Lung (tissue), 12 donors: ENCODE measurements around the gene TMEM60. TPM values are rescaled to one million over a fixed set of nuclear protein-coding genes. Genes with fewer than 3 reads are reported as not detected.

Experiments used
- ATAC-seq: fragments of 200-7000 bp; cut with Tn5 transposase; one replicate; pipeline ENCODE4 v1.9.1; 2020; ENCODE audit warnings: moderate number of reproducible peaks; ENCODE audit not compliant: insufficient read depth, low FRiP score
- DNase-seq, 3 donors: peaks; one replicate each; pipeline ENCODE4 v3.0.0-alpha.2; 2013 to 2017
- H3K27ac ChIP-seq, 2 donors: one replicate each; pipeline ENCODE4 v1.5.1; 2013; ENCODE audit warnings: mild to moderate bottlenecking in 2 of 2, moderate library complexity in 2 of 2, control low read depth in 1 of 2, inconsistent platforms in 1 of 2, low read depth in 1 of 2, low read length in 1 of 2
- H3K27me3 ChIP-seq, 3 donors: one replicate each; pipeline ENCODE4 v1.5.1; 2013; ENCODE audit warnings: low read length in 2 of 3; ENCODE audit not compliant: control insufficient read depth in 3 of 3, insufficient read depth in 3 of 3
- H3K36me3 ChIP-seq, 4 donors: one replicate each; pipeline ENCODE4 v1.5.1; 2013; ENCODE audit warnings: low read length in 4 of 4, mild to moderate bottlenecking in 1 of 4, moderate library complexity in 1 of 4; ENCODE audit not compliant: control insufficient read depth in 4 of 4, insufficient read depth in 4 of 4
- H3K4me1 ChIP-seq, 5 donors: one replicate each; pipeline ENCODE4 v1.5.1; 2013; ENCODE audit warnings: low read length in 5 of 5, mild to moderate bottlenecking in 2 of 5, moderate library complexity in 1 of 5; ENCODE audit not compliant: control insufficient read depth in 5 of 5, insufficient read depth in 5 of 5
- H3K4me3 ChIP-seq: one replicate; pipeline ENCODE4 v1.5.1; 2013; ENCODE audit warnings: mild to moderate bottlenecking, control low read depth, moderate library complexity
- H3K9ac ChIP-seq, 2 donors: one replicate each; pipeline ENCODE4 v1.5.1; 2013; ENCODE audit warnings: low read length in 2 of 2, control low read depth in 1 of 2; ENCODE audit not compliant: insufficient read depth in 1 of 2
- H3K9me3 ChIP-seq, 4 donors: one replicate each; pipeline ENCODE4 v1.5.1; 2013; ENCODE audit warnings: low read length in 3 of 4, mild to moderate bottlenecking in 1 of 4, moderate library complexity in 1 of 4; ENCODE audit not compliant: control insufficient read depth in 4 of 4, insufficient read depth in 3 of 4
- WGBS, 2 donors: extraction: QIAGEN DNeasy Blood & Tissue Kit; methylation state at CpG; one replicate each; pipeline ENCODE4 v1.1.7; 2013; 5-methylcytosine and 5-hydroxymethylcytosine counted together
- polyA plus RNA-seq, 2 donors: library from polyadenylated mRNA; stranded (reverse); fragments of 200-250 nt; gene quantifications; one replicate each; pipeline ENCODE4 v1.2.1, GENCODE V29; 2013
- total RNA-seq, 2 donors: library from RNA; depleted of rRNA in 1 of 2; stranded (reverse); fragments of >200 nt in 1 of 2; gene quantifications; one replicate each; pipeline ENCODE4 v1.2.1, GENCODE V29; 2014 to 2021
- TF ChIP-seq, protein P1 (sequence below): IDR thresholded peaks from 2 replicates; pipeline ENCODE4 v1.5.1; 2012; ENCODE audit warnings: mild to moderate bottlenecking; ENCODE audit errors: control extremely low read depth, extremely low read depth
- donor health status: control.
- donor health status: control.
- donor health status: Bipolar disorder and iron deficiency.
- donor health status: healthy.
- donor health status: DM: yes; HTN: yes; CAD: no.

TMEM60 gene
- total and polyA plus RNA-seq, 4 donors, result 12.2 to 46.4 (median 19.6) TPM

DNA sequence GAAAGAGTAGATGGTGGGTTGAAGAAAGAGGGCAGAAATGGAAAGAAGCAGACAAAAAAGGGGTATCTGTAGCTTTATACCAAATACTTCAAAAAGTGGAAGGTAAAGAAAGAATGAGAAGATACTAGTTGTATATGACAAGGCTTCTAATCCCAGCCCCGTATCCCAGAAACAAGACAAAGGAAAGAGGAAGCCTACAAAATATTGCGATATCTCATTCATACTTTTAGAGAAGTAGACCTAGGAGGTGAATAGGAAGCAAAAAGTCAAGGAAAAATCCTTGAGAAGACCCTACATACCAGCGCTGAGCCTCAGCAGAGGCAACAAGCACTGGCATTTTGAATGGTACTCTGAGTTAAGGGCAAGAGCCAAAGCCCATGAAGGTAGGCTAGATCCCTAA, 26.9 kb upstream of the TMEM60 start:
- no peak overlapping the region for H3K27ac ChIP-seq
- ATAC-seq (no peak), DNase-seq (no peak)
- H3K9ac ChIP-seq, result no peak overlapping the region
- 61 to 85% methylated on average over 3 of the region's 3 CpGs for WGBS, 2 donors
- H3K9me3 ChIP-seq, result peaks cover 3 to 19% (median 11%) of the 10 kb centered on the region in 4 donors
- H3K36me3 ChIP-seq, result peaks cover 0 to 23% (median 1%) of the 10 kb centered on the region in 4 donors
- TF ChIP-seq, protein P1, sequence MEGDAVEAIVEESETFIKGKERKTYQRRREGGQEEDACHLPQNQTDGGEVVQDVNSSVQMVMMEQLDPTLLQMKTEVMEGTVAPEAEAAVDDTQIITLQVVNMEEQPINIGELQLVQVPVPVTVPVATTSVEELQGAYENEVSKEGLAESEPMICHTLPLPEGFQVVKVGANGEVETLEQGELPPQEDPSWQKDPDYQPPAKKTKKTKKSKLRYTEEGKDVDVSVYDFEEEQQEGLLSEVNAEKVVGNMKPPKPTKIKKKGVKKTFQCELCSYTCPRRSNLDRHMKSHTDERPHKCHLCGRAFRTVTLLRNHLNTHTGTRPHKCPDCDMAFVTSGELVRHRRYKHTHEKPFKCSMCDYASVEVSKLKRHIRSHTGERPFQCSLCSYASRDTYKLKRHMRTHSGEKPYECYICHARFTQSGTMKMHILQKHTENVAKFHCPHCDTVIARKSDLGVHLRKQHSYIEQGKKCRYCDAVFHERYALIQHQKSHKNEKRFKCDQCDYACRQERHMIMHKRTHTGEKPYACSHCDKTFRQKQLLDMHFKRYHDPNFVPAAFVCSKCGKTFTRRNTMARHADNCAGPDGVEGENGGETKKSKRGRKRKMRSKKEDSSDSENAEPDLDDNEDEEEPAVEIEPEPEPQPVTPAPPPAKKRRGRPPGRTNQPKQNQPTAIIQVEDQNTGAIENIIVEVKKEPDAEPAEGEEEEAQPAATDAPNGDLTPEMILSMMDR, result no peak
- no peaks in the 10 kb centered on the region for H3K27me3 ChIP-seq
- no peak overlapping the region for H3K4me3 ChIP-seq
- peaks cover 0 to 8% (median 0%) of the 10 kb centered on the region in 5 donors for H3K4me1 ChIP-seq

DNA sequence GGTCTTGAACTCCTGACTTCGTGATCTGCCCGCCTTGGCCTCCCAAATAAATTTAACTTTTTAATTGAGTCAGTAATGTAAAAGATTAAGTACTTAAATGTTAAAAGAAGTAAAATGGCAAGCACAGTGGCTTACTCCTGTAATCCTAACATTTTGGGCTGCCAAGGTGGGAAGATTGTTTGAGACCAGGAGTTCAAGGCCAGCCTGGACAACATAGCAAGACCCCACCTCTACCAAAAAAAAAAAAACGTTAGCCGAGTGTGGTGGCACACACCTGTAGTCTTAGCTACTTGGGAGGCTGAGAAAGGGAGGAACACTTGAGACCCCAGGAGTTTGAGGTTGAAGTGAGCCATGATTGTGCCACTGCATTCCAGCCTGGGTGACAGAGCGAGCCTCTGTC, 26.4 kb upstream of the TMEM60 start:
- 93 to 98% methylated on average over 5 of the region's 5 CpGs for WGBS, 2 donors
- H3K4me3 ChIP-seq, result no peak overlapping the region
- TF ChIP-seq, protein P1, result no peak
- DNase-seq (no peak), ATAC-seq (no peak)
- H3K27ac ChIP-seq, result no peak overlapping the region
- H3K9ac ChIP-seq, result no peak overlapping the region
- H3K36me3 ChIP-seq, result peaks cover 0 to 24% (median 1%) of the 10 kb centered on the region in 4 donors
- H3K27me3 ChIP-seq, result no peaks in the 10 kb centered on the region
- H3K9me3 ChIP-seq, result peaks cover 3 to 19% (median 11%) of the 10 kb centered on the region in 4 donors
- H3K4me1 ChIP-seq, result peaks cover 0 to 8% (median 0%) of the 10 kb centered on the region in 5 donors

DNA sequence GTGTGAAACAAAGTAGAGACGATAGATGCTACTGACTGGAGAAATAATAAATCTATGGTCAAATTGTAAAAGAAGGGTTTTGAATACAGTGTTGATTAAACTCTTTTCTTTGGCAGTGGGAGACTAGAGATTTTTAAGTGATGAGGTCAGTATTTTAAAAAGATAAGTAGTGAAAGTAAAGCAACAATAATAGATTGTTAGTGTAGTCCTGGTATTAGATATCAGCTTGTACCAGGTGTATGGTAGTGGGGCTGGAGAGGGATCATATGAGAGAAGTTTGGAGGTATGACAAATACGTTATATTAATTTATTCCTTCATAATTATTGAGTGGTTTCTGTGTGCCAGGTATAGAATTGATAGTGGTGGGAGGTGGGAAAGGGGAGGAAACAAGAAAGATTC, 25.6 kb upstream of the TMEM60 start:
- no peaks in the 10 kb centered on the region for H3K27me3 ChIP-seq
- H3K4me3 ChIP-seq, result no peak overlapping the region
- peaks cover 3 to 21% (median 11%) of the 10 kb centered on the region in 4 donors for H3K9me3 ChIP-seq
- peaks cover 0 to 8% (median 0%) of the 10 kb centered on the region in 5 donors for H3K4me1 ChIP-seq
- 79 to 90% methylated on average over 2 of the region's 2 CpGs for WGBS, 2 donors
- H3K9ac ChIP-seq, result no peak overlapping the region
- TF ChIP-seq, protein P1, result no peak
- peaks cover 0 to 28% (median 1%) of the 10 kb centered on the region in 4 donors for H3K36me3 ChIP-seq
- no peak for DNase-seq
- no peak for ATAC-seq
- H3K27ac ChIP-seq, result no peak overlapping the region

DNA sequence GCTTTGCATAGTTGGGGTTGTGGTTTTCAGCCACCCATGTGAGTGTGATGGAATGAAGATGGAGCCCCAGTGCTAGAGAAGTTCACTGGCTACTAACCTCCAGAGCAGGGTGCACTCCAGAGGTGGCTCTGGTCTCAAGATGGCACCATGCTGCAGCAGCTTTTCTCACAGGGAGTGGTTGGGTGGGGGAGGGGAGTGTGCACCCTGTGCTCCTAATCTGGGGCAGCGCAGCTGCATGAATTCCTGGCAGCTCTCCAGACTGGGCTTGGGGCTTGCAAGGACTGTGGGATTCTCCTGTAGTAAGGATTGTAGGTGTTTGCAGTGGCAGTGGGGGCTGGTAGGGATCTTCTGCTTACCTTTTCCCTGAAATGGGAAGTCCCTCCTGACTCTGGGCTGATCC, 24.0 kb upstream of the TMEM60 start:
- peaks cover 0 to 8% (median 0%) of the 10 kb centered on the region in 5 donors for H3K4me1 ChIP-seq
- no peaks in the 10 kb centered on the region for H3K27me3 ChIP-seq
- 0 to 63% methylated on average over 1 of the region's 1 CpG for WGBS, 2 donors
- TF ChIP-seq, protein P1, result no peak
- no peak for ATAC-seq
- H3K27ac ChIP-seq, result no peak overlapping the region
- peaks cover 3 to 26% (median 12%) of the 10 kb centered on the region in 4 donors for H3K9me3 ChIP-seq
- peaks cover 0 to 38% (median 4%) of the 10 kb centered on the region in 4 donors for H3K36me3 ChIP-seq
- H3K4me3 ChIP-seq, result no peak overlapping the region
- H3K9ac ChIP-seq, result no peak overlapping the region
- DNase-seq, result no peak
